GM19467 (cell line): ENCODE data around the gene CFAP20.

Source experiments
- ATAC-seq: cut with Tn5 transposase; IDR thresholded peaks from one replicate; pipeline ENCODE4 v1.9.1; 2021; ENCODE audit warnings: mild to moderate bottlenecking, moderate library complexity; ENCODE audit not compliant: unreplicated experiment

The CFAP20 gene

GRCh38 chr16:58129097-58129936 is at the start of gene CFAP20:
CFAP20 (minus strand) TSS chr16:58129381; CDS start chr16:58129115, 266 bp downstream.
- ATAC-seq = peak; percentile 86

- no peak for ATAC-seq
These were observed 48.2 kb upstream of the CFAP20 start for GRCh38 chr16:58177353-58177710.

- ATAC-seq = no peak
These were observed 47.6 kb upstream of the CFAP20 start for GRCh38 chr16:58176608-58177352.

GRCh38 chr16:58170223-58170622 is 41.0 kb upstream of the CFAP20 start:
- no peak for ATAC-seq

GRCh38 chr16:58160855-58161254 is 31.7 kb upstream of the CFAP20 start:
- no peak for ATAC-seq

- no peak for ATAC-seq
These were observed 29.5 kb upstream of the CFAP20 start for GRCh38 chr16:58158725-58159124.

- ATAC-seq = no peak
These were observed 28.9 kb upstream of the CFAP20 start for GRCh38 chr16:58157951-58158540.

- no peak for ATAC-seq
These were observed 28.1 kb upstream of the CFAP20 start for GRCh38 chr16:58157239-58157638.

GRCh38 chr16:58155839-58156238 is 26.7 kb upstream of the CFAP20 start:
- ATAC-seq = no peak

- ATAC-seq = no peak
These were observed 25.2 kb upstream of the CFAP20 start for GRCh38 chr16:58154345-58154744.

GRCh38 chr16:58152246-58152868 is 23.2 kb upstream of the CFAP20 start:
- ATAC-seq = no peak

- ATAC-seq = no peak
These were observed 19.3 kb upstream of the CFAP20 start for GRCh38 chr16:58148526-58148925.

GRCh38 chr16:58148099-58148498 is 18.9 kb upstream of the CFAP20 start:
- ATAC-seq = no peak

- no peak for ATAC-seq
These were observed 9.7 kb upstream of the CFAP20 start for GRCh38 chr16:58138852-58139251.

- no peak for ATAC-seq
These were observed 8.4 kb upstream of the CFAP20 start for GRCh38 chr16:58137581-58137980.

GRCh38 chr16:58128711-58129096 is 477 bp downstream of the CFAP20 start:
- ATAC-seq = no peak

- no peak for ATAC-seq
These were observed 975 bp downstream of the CFAP20 start for GRCh38 chr16:58128181-58128631.

- no peak for ATAC-seq
These were observed 1.5 kb downstream of the CFAP20 start for GRCh38 chr16:58127634-58128033.

- no peak for ATAC-seq
These were observed 2.1 kb downstream of the CFAP20 start for GRCh38 chr16:58127033-58127556.

- ATAC-seq = no peak
These were observed 2.7 kb downstream of the CFAP20 start for GRCh38 chr16:58126451-58126961.
